GM12892 (cell line): Measurements from ENCODE around the gene TNRC18.

Experiments
- DNase-seq: peaks from one replicate; pipeline ENCODE4 v3.0.0; 2011; ENCODE audit not compliant: insufficient read length
- FAIRE-seq: peaks from 2 replicates; lab custom pipeline; 2011; peaks lifted over from hg19 to GRCh38; lab: Jason Lieb, UNC
- POLR2A ChIP-seq: IDR thresholded peaks from 2 replicates; pipeline ENCODE4 v1.6.1; 2011; ENCODE audit warnings: low read depth, low read length, control low read depth
- POLR2AphosphoS5 ChIP-seq: IDR thresholded peaks from 2 replicates; pipeline ENCODE4 v1.6.1; 2011; ENCODE audit warnings: low read depth, low read length, control low read depth
- TAF1 ChIP-seq: IDR thresholded peaks from 2 replicates; pipeline ENCODE4 v1.6.1; 2011; ENCODE audit warnings: low read depth, mild to moderate bottlenecking, control low read depth, low read length, borderline replicate concordance

The TNRC18 gene

DNA sequence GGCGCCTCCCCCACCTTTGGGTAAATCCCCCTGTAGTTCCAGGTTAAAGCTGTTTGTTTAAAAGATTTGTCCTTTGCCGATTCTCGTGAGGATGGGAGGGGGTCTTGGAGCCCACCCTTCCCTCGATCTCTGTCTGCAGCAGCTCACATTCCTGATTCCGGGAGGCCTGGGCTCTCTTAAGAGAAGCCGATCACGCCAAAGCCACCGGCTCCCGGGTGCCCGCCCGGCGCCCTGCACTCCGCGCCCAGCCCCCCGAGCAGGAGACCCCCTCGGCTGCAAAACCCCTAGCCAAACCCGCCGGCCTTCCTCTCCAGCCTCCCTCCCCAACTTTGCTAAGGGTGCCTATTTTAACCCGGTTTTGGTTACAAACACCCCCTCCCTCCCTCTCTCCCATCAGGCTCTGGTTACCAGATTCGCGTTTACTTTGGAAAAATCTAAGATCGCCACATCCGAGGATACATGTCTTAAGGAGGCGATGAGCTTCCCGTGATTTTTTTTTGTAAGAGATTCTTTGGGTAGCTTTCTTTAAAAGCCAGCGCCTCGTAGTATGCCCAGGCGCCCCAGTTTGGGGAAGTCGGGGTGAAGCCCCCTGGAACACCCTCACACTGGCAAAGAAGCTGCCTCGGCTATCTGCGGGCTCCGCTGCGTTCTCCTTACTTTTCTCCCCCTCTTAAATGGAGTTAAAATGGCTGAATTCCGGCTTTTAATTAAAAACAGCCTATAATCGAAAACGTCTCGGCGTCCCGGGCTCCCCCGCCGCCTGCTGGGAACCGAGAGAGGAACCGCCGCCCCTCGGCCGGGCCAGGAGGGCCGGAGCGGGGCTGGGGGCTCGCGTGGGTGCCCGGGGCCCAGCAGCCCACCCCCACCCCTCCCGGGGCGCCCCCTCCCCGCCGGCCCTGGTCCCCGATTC is 983 bp downstream of the TNRC18 start:
- no peak for DNase-seq
- FAIRE-seq = no peak
- TF ChIP-seq POLR2A = no peak

DNA sequence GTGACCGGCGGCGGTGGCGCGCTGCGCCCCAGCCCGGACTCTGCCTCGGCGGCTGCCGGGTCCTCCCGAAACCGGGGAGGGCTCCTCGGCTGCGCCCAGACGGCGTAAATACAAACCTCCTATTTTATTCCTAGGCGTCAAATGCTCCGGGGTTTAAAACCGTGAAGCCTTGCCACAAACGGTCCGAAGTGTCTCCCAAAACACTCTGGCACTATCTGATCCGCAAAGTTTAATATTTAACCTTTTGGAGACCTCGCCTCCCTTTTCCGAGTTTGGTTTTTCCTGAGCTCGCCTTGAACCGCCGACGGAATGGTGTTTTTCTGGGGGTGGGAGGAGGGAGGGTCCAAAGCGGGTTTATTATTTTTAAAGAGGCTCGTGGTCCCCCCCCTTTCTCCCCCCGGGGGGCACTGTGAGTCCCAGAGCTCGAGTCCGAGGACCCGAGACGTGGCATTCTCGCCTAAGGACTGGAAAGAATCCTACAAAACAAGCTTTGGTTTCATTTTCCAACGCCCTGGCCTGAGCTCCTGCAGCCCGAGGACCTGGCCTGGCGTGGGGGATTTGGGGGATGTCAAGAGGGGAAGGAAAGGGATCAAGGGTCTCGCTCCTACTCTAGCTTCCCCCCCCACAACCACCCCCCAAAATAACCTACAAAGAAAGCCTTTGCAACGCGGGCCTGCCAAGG is 1.8 kb downstream of the TNRC18 start:
- TF ChIP-seq POLR2AphosphoS5 = no peak
- no peak for TF ChIP-seq TAF1
- FAIRE-seq (no peak), DNase-seq (no peak)

DNA sequence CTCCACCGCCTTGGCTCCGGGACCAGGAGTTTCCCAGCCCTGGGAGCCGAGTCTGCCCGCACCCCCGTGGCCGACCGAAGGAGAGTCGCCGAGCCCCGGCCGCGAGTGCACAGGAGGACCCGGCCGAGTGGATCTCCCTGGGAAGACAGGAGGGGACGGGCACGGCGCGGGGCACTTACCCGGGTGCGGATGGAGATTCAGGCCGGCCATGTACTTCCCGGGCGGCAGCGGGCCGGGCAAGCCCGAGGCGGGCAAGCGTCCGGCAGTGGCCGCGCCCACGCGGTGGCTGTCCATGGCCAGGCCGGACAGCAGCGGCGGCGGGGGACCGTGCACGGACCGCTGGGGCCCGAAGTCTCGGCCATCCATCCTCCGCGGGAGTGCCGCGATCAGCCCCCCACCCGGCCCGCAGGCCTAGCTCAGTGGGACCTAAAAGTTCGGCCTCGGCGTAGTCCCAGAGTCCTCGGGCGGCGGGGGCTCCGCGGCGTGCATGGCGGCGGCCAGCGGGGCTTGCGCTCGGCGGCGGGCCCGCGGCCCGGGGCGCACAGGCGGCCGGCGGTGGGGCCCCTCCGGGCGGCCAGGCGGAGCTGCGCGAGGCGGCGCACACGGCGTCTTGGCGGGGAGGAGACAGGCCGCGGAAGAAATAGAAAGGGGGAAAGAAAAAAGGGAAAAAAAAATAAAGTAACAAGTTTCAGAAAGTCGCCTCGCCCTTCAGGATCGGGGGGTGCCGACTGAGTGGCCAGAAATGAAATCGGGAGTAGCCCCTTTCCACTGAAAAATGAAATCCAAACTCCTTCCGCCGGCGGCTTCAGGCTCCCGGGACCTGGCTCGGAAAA is 2.5 kb downstream of the TNRC18 start:
- TF ChIP-seq POLR2A = no peak
- TF ChIP-seq POLR2AphosphoS5 = no peak
- no peak for TF ChIP-seq TAF1
- FAIRE-seq = no peak
- no peak for DNase-seq

DNA sequence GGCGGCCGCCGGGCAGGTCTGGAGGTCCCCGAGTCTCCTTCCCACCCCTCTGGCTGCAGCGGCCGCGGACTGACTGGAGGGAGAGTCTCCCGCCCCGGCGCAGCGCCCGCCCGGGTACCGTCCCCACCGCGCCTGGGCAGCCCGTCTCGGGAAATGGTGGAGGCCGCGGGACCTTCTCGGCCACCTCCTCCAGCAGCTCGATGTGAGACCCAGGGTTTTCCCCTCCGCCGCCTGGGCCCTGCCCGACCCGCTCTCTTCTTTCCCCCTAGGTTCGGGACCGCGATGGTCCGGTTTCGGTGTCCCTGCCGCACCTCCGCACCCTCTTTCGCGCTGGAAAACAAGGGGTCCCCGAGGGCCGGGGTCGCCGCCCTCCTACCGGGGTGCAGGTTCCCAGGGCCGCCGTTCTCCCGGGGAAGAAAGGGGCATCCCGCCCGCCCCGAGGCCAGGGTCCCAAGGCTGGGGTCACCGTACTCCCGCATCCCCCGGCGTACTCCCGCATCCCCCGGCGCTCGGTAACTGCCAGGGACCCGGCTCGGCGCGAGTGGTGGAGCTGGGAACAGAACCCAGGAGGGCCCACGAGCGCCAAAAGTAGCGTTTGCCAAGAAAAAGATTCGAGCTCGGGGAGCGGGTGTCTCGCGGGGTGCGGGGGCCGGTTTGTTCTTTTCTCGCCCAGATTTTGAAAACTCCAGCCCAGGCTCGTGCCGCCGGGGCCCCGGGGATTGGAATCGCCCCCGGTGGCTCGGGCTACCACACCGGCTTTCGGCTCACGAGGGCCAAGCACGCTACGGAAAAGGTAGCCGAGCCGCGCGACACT is 3.4 kb downstream of the TNRC18 start:
- DNase-seq = no peak
- no peak for FAIRE-seq
- TF ChIP-seq TAF1 = no peak
- no peak for TF ChIP-seq POLR2A
- no peak for TF ChIP-seq POLR2AphosphoS5

DNA sequence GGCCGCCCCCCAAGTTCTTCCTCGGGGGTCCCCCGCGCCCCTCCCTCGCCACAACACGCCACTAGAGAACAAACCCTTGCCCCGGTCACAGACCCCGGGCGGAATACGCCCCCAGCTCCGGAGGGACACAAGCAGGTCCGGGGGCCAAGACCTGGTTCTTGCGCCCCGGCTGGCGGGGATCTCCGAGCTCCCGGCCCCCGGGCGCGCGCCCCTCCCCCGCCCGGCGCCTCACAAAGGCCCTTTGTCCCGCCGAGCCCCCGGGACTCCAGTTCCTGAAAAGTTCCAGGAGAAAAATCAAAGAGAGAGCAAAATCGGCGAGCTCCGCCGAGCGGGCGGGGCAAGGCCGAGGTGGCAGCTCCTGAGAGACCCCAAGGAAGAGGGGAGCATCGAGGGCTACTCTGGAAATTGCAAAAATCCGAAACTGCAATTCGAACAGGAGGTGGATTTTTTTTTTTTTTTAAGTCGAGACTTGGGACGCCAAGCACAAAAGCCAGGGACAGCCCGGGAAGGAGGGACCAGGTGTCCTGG is 4.0 kb downstream of the TNRC18 start:
- TF ChIP-seq POLR2AphosphoS5 = no peak
- no peak for TF ChIP-seq POLR2A
- TF ChIP-seq TAF1 = no peak
- DNase-seq (no peak), FAIRE-seq (no peak)

DNA sequence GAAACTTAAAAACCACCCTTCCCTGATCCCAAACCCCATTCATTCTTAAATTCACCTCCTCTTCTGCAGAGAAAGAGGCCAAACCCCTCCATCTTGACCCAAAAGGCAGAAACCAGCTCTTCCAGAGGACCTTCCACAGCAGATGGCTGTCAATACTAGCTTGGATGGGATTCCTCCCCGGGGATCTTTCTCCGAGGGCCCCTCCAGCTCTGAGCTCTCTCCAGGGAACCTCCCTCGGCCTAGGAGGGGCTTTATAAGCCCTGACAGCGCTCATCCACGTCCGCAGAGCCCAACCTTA is 5.4 kb downstream of the TNRC18 start:
- TF ChIP-seq POLR2A (no peak), TAF1 (no peak), POLR2AphosphoS5 (no peak)
- DNase-seq (no peak), FAIRE-seq (no peak)

DNA sequence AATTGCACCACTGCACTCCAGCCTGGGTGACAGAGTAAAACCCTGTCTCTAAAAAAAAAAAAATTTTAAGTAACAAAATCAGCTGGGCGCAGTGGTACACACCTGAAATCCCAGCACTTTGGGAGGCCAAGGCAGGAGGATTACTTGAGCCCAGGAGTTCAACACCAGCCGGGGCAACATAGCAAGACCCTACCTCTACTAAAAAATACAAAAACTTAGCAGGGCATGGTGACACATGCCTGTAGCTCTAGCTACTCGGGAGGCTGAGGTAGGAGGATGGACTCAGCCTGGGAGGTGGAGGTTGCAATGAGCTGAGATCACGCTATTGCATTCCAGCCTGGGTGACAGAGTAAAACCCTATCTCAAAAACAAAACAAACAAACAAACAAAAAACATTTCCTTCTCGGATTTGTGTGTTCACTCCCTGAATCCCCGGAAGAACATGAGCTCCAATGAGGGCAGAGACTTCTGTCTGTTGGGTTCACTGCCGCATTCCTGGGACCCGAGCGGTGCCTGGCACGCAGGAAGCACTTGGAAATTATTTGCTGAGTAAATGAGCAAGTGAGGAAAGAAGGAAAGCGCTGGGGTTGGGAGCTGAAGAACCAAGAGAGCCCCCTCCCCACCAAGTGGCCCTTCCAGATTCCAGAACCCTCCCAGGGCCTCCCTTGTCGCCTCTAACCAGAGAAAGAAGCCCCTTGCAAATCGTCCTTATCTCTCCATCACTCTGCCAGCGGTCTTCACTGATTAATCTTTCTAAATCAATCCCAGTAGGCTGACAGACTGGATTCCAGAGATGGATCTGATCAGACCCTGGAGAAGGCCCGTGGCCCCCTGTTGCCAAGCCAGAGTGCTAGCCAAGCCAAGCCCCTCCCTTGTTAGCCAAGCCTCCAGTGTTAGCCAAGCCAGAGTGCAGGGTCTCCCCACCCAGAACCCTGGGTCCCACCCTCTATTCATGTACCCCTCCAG is 6.2 kb downstream of the TNRC18 start:
- no peak for DNase-seq
- TF ChIP-seq POLR2AphosphoS5 (no peak), TAF1 (no peak), POLR2A (no peak)
- no peak for FAIRE-seq

DNA sequence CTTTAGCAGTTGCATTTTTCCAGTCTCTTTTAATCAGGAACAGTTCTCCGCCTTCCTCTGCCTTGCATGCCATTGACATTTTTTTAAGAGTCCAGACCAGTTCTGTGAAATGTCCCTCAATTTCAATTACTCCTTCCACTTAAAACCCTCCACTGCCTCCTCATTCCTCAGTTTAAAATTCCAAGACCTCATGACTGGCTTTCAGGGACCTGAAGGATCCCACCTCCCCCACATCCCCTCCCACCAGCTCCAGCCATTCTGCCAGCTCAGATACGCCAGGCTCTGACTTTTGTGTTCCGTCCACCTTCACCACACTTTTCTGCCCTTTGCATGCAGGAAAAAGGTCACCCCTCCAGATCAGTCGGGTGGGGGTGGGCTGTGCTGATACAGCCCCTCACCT is 8.7 kb downstream of the TNRC18 start:
- no peak for FAIRE-seq
- TF ChIP-seq TAF1 = no peak
- TF ChIP-seq POLR2A = no peak
- TF ChIP-seq POLR2AphosphoS5 = no peak
- DNase-seq = no peak

DNA sequence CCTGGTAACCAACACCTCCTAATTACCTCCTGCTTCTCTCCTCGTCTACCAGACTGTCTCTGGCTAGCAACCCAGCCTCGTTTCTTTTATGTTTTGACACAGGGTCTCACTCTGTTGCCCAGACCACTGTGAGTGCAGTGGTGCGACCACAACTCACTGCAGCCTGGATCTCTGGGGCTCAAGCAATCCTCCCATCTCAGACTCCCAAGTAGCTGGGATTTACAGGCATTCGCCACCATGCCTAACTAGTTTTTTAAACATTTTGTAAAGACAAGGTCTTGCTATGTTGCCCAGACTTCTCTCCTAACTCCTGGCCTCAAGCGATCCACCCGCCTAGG is 10.2 kb downstream of the TNRC18 start:
- TF ChIP-seq TAF1 = no peak
- no peak for TF ChIP-seq POLR2AphosphoS5
- TF ChIP-seq POLR2A = no peak
- FAIRE-seq (no peak), DNase-seq (no peak)

DNA sequence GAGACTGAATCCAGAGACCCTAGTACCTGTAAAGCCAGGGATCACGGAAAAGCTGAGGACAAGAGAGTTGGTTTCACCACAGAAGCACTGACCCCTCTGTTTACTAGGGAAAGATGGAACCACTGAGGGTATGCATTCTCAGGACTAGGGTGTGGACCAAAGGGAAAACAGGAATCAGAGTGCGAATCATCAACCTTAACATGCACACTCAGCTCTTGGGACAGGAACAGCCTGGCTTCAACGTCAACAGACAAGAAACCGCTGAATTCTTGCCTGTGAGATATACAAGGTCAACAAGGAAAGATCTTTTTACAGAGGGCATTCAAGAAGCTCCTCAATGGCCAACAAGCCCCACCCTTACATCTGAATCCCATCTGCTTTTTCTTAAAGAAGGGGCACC is 14.9 kb downstream of the TNRC18 start:
- no peak for DNase-seq
- no peak for FAIRE-seq
- TF ChIP-seq TAF1 = no peak
- TF ChIP-seq POLR2A = no peak
- TF ChIP-seq POLR2AphosphoS5 = no peak
